ENCODE data around the gene CNDP2.

GRCh38 chr18:74551936-74552555 is 55.9 kb downstream of the CNDP2 start:
- TF ChIP-seq POLR2A (IDR thresholded peaks at IDR 0.05), result no peak
- peak; percentile 54 to 81 (median 75) for TF ChIP-seq CTCF (IDR thresholded peaks at IDR 0.05)
